Posterior vena cava (tissue), 2 donors: ENCODE results near the gene UVRAG. TPM values are rescaled to one million over a fixed set of nuclear protein-coding genes. Genes with fewer than 3 reads are reported as not detected.
A peak's percentile ranks its signal among the peaks of the same experiment; 100 is the strongest.

Experiments used
- DNase-seq: peaks from one replicate; pipeline ENCODE4 v3.0.0-alpha.2; 2020; ENCODE audit warnings: low spot score
- intact Hi-C, 2 donors: fragments of 100-400 bp; cut with DNase I; formaldehyde crosslinking; loops; one replicate each; pipeline versions ENCODE4 v1.14.1 to v1.14.2; 2022 to 2023
- total RNA-seq, 2 donors: library from RNA; stranded (reverse); fragmentation: NEBNext Ultra II Directional; extraction: Animal tissue kit (Norgen Biotek cat#: 25700); gene quantifications; one replicate each; pipeline ENCODE4 v1.2.1, GENCODE V29; 2021
- donor health status: DM: yes; HTN: yes; CAD: no.
- donor health status: DM: yes; HTN: yes; CAD: no.

The UVRAG gene
- total RNA-seq, 2 donors from 2014 or later: 27.0 to 27.8 TPM

GRCh38 chr11:75782540-75783263, 32.3 kb upstream of the UVRAG start:
- no peak for DNase-seq
- intact Hi-C loops: no loop called here

- intact Hi-C loops: no loop called here
- DNase-seq: no peak
These were observed 31.5 kb upstream of the UVRAG start for GRCh38 chr11:75783416-75784084.

GRCh38 chr11:75784085-75784478, 30.9 kb upstream of the UVRAG start:
- intact Hi-C loops: no loop called here
- DNase-seq: no peak

- no peak for DNase-seq
- intact Hi-C loops: no loop called here
These were observed 30.5 kb upstream of the UVRAG start for GRCh38 chr11:75784506-75784905.

- DNase-seq: no peak
- intact Hi-C loops: no loop called here
These were observed 29.8 kb upstream of the UVRAG start for GRCh38 chr11:75785187-75785586.

GRCh38 chr11:75786101-75786736, 28.8 kb upstream of the UVRAG start:
- intact Hi-C loops: no loop called here
- no peak for DNase-seq

- intact Hi-C loops: no loop called here
- no peak for DNase-seq
These were observed 25.5 kb upstream of the UVRAG start for GRCh38 chr11:75789521-75789920.

GRCh38 chr11:75790986-75791385, 24.0 kb upstream of the UVRAG start:
- intact Hi-C loops: loop anchor here in 1 of 2 donors (5.0 to 10.0 kb wide), 2 partner anchors 534 to 1309 kb away; no protein-coding TSS in a partner anchor
- DNase-seq: no peak

GRCh38 chr11:75792127-75792731, 22.8 kb upstream of the UVRAG start:
- peak; percentile 37 for DNase-seq
- intact Hi-C loops: loop anchor here in 1 of 2 donors (5.0 to 10.0 kb wide), 2 partner anchors 533 to 1310 kb away; no protein-coding TSS in a partner anchor

GRCh38 chr11:75792997-75793800, 21.8 kb upstream of the UVRAG start:
- DNase-seq: peak; percentile 70
- intact Hi-C loops: loop anchor here in 1 of 2 donors (5.0 to 10.0 kb wide), 2 partner anchors 532 to 1311 kb away; no protein-coding TSS in a partner anchor

GRCh38 chr11:75793966-75794365, 21.0 kb upstream of the UVRAG start:
- intact Hi-C loops: loop anchor here in 1 of 2 donors (5.0 to 10.0 kb wide), 2 partner anchors 531 to 1312 kb away; no protein-coding TSS in a partner anchor
- DNase-seq: peak; percentile 50

- peak; percentile 59 for DNase-seq
- intact Hi-C loops: loop anchor here in 1 of 2 donors (5.0 to 10.0 kb wide), 2 partner anchors 248 to 529 kb away; no protein-coding TSS in a partner anchor
These were observed 19.5 kb upstream of the UVRAG start for GRCh38 chr11:75795276-75796090.

GRCh38 chr11:75796091-75796435, 18.9 kb upstream of the UVRAG start:
- intact Hi-C loops: loop anchor here in 1 of 2 donors (5.0 to 10.0 kb wide), 2 partner anchors 249 to 529 kb away; no protein-coding TSS in a partner anchor
- DNase-seq: no peak

GRCh38 chr11:75797116-75797515, 17.9 kb upstream of the UVRAG start:
- DNase-seq: peak; percentile 56
- intact Hi-C loops: loop anchor here in 1 of 2 donors (5.0 to 10.0 kb wide), 2 partner anchors 250 to 528 kb away; no protein-coding TSS in a partner anchor

GRCh38 chr11:75797792-75798191, 17.2 kb upstream of the UVRAG start:
- intact Hi-C loops: loop anchor here in 1 of 2 donors (5.0 to 10.0 kb wide), 2 partner anchors 250 to 527 kb away; no protein-coding TSS in a partner anchor

GRCh38 chr11:75800136-75800675, 14.8 kb upstream of the UVRAG start:
- peak; percentile 43 for DNase-seq
- intact Hi-C loops: loop anchor here in 1 of 2 donors (5.0 to 10.0 kb wide), 2 partner anchors 67 to 515 kb away; no protein-coding TSS in a partner anchor

More at GRCh38 chr11:75797792-75798191, 17.2 kb upstream of the UVRAG start:
- DNase-seq: peak; percentile 54

- intact Hi-C loops: loop anchor here in 1 of 2 donors (5.0 to 10.0 kb wide), 2 partner anchors 66 to 514 kb away; no protein-coding TSS in a partner anchor
- DNase-seq: peak; percentile 63
These were observed 14.2 kb upstream of the UVRAG start for GRCh38 chr11:75800728-75801361.
